ENCODE results near the gene ITPKC.

ITPKC gene

GRCh38 chr19:40780582-40780981, 63.7 kb downstream of the ITPKC start:
- no peak for TF ChIP-seq USF1 (IDR thresholded peaks at IDR 0.05)
- no peak for TF ChIP-seq NFIC (IDR thresholded peaks at IDR 0.05)
- no peak for TF ChIP-seq EP300 (IDR thresholded peaks at IDR 0.05; ENCODE audit: borderline replicate concordance)
- TF ChIP-seq CREB1 (IDR thresholded peaks at IDR 0.05; ENCODE audit: low read depth) = no peak
- no peak for TF ChIP-seq ZBTB7A (IDR thresholded peaks at IDR 0.05; ENCODE audit: low read depth)
- no peak for TF ChIP-seq REST (IDR thresholded peaks at IDR 0.05; ENCODE audit: low read depth)
- no peak for TF ChIP-seq RAD21 (IDR thresholded peaks at IDR 0.05; ENCODE audit: low read depth)
- no peak for TF ChIP-seq EGR1 (IDR thresholded peaks at IDR 0.05)
- no peak for TF ChIP-seq MAX (IDR thresholded peaks at IDR 0.05)

- TF ChIP-seq RAD21 (IDR thresholded peaks at IDR 0.05; ENCODE audit: low read depth) (no peak), CREB1 (IDR thresholded peaks at IDR 0.05; ENCODE audit: low read depth) (no peak), TEAD4 (IDR thresholded peaks at IDR 0.05) (no peak), YY1 (IDR thresholded peaks at IDR 0.05; ENCODE audit: low read depth) (no peak), TCF12 (IDR thresholded peaks at IDR 0.05; ENCODE audit: low read depth) (no peak)
These were observed 64.2 kb downstream of the ITPKC start for GRCh38 chr19:40781140-40781539.

- TF ChIP-seq REST (IDR thresholded peaks at IDR 0.05; ENCODE audit: low read depth) (no peak), FOXM1 (IDR thresholded peaks at IDR 0.05; ENCODE audit: borderline replicate concordance, low read depth) (no peak), TCF12 (IDR thresholded peaks at IDR 0.05; ENCODE audit: low read depth) (no peak), NFIC (IDR thresholded peaks at IDR 0.05) (no peak), RAD21 (IDR thresholded peaks at IDR 0.05; ENCODE audit: low read depth) (no peak), EP300 (IDR thresholded peaks at IDR 0.05; ENCODE audit: borderline replicate concordance) (no peak), ZBTB7A (IDR thresholded peaks at IDR 0.05; ENCODE audit: low read depth) (no peak)
These were observed 66.8 kb downstream of the ITPKC start for GRCh38 chr19:40783711-40784110.

- TF ChIP-seq TEAD4 (IDR thresholded peaks at IDR 0.05) = no peak
- no peak for TF ChIP-seq MAX (IDR thresholded peaks at IDR 0.05)
- TF ChIP-seq YY1 (IDR thresholded peaks at IDR 0.05; ENCODE audit: low read depth) = no peak
- TF ChIP-seq TAF1 (IDR thresholded peaks at IDR 0.05; ENCODE audit: low read depth) = no peak
- no peak for TF ChIP-seq CEBPB (IDR thresholded peaks at IDR 0.05)
These were observed 68.6 kb downstream of the ITPKC start for GRCh38 chr19:40785526-40785925.

- no peak for TF ChIP-seq NFIC (IDR thresholded peaks at IDR 0.05)
These were observed 69.4 kb downstream of the ITPKC start for GRCh38 chr19:40786060-40787037.
